Tibial nerve (tissue), 3 donors: Measurements from ENCODE around the gene TAMALIN.

ENCODE experiments used
- POLR2A ChIP-seq, 2 donors: fragments of 450-650 bp; IDR thresholded peaks; one replicate each; pipeline ENCODE4 v1.6.1; 2017; ENCODE audit warnings: antibody characterized with exemption in 2 of 2, mild to moderate bottlenecking in 2 of 2, moderate library complexity in 2 of 2
- TF ChIP-seq, protein P1 (sequence below), 5 experiments: fragments of 200-600 bp in 3 of 5; fragments of 450-650 bp in 2 of 5; sonication (generic) in 3 of 5; IDR thresholded peaks; one replicate each; pipeline ENCODE4 v1.5.1; 2016 to 2019; ENCODE audit warnings: antibody characterized with exemption in 5 of 5, mild to moderate bottlenecking in 3 of 5, moderate library complexity in 2 of 5

GRCh38 chr12:52013626-52014310 is 7.0 kb downstream of the TAMALIN start:
- TF ChIP-seq, protein P1, sequence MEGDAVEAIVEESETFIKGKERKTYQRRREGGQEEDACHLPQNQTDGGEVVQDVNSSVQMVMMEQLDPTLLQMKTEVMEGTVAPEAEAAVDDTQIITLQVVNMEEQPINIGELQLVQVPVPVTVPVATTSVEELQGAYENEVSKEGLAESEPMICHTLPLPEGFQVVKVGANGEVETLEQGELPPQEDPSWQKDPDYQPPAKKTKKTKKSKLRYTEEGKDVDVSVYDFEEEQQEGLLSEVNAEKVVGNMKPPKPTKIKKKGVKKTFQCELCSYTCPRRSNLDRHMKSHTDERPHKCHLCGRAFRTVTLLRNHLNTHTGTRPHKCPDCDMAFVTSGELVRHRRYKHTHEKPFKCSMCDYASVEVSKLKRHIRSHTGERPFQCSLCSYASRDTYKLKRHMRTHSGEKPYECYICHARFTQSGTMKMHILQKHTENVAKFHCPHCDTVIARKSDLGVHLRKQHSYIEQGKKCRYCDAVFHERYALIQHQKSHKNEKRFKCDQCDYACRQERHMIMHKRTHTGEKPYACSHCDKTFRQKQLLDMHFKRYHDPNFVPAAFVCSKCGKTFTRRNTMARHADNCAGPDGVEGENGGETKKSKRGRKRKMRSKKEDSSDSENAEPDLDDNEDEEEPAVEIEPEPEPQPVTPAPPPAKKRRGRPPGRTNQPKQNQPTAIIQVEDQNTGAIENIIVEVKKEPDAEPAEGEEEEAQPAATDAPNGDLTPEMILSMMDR (IDR thresholded peaks at IDR 0.05) = no peak
- no peak for TF ChIP-seq POLR2A (IDR thresholded peaks at IDR 0.05)
